ENCODE results near the gene HACD2.

HACD2 gene

GRCh38 chr3:123584988-123585937, at the start of gene HACD2:
TSS of gene HACD2 (minus strand) at chr3:123585053. CDS start at chr3:123585027, 26 bp downstream.
- TF ChIP-seq POLR2AphosphoS5 (IDR thresholded peaks at IDR 0.05; ENCODE audit: borderline replicate concordance, low read depth, low read length) (peak; percentile 80), EZH2 (IDR thresholded peaks at IDR 0.05) (no peak), FOXP2 (optimal IDR thresholded peaks at IDR 0.05; ENCODE audit: control extremely low read depth, extremely low read length, insufficient read depth) (peak; percentile 83)
- peaks cover 33% of the 10 kb centered on the region for H3K36me3 ChIP-seq (ENCODE audit: insufficient read depth, low read length)

GRCh38 chr3:123634149-123635051, 49.5 kb upstream of the HACD2 start:
- no peak for DNase-seq (ENCODE audit: low read depth, low spot score)
- Histone ChIP-seq H3K4me3 (no peak overlapping the region), H3K27ac (no peak overlapping the region), H3K9ac (ENCODE audit: insufficient read length) (no peak overlapping the region), H3K9me3 (ENCODE audit: low read depth, low read length) (no peaks in the 10 kb centered on the region), H3K36me3 (ENCODE audit: insufficient read depth, low read length) (no peaks in the 10 kb centered on the region)
- TF ChIP-seq FOXP2 (optimal IDR thresholded peaks at IDR 0.05; ENCODE audit: control extremely low read depth, extremely low read length, insufficient read depth): no peak
- no peak for TF ChIP-seq EZH2 (IDR thresholded peaks at IDR 0.05)
- no peak for TF ChIP-seq POLR2AphosphoS5 (IDR thresholded peaks at IDR 0.05; ENCODE audit: borderline replicate concordance, low read depth, low read length)

More at GRCh38 chr3:123584988-123585937, at the start of gene HACD2:
- peaks cover 7% of the 10 kb centered on the region; the same call in 1 of the 2 replicates for H3K9me3 ChIP-seq (ENCODE audit: low read depth, low read length)
- H3K9ac ChIP-seq (ENCODE audit: insufficient read length): peak within 1 kb of the TSS; percentile 88
- peak within 1 kb of the TSS; percentile 97 for H3K27ac ChIP-seq
- DNase-seq (ENCODE audit: low read depth, low spot score): peak; percentile 93
- peak within 1 kb of the TSS; percentile 96 for H3K4me3 ChIP-seq

GRCh38 chr3:123633530-123633929, 48.7 kb upstream of the HACD2 start:
- no peak for TF ChIP-seq EZH2 (IDR thresholded peaks at IDR 0.05)
- no peak for TF ChIP-seq FOXP2 (optimal IDR thresholded peaks at IDR 0.05; ENCODE audit: control extremely low read depth, extremely low read length, insufficient read depth)
- no peak for TF ChIP-seq POLR2AphosphoS5 (IDR thresholded peaks at IDR 0.05; ENCODE audit: borderline replicate concordance, low read depth, low read length)
- no peaks in the 10 kb centered on the region for H3K36me3 ChIP-seq (ENCODE audit: insufficient read depth, low read length)
- H3K9me3 ChIP-seq (ENCODE audit: low read depth, low read length): no peaks in the 10 kb centered on the region
- H3K4me3 ChIP-seq: no peak overlapping the region
- H3K27ac ChIP-seq: no peak overlapping the region
- no peak for DNase-seq (ENCODE audit: low read depth, low spot score)
- H3K9ac ChIP-seq (ENCODE audit: insufficient read length): no peak overlapping the region

- H3K36me3 ChIP-seq (ENCODE audit: insufficient read depth, low read length): no peaks in the 10 kb centered on the region
- TF ChIP-seq POLR2AphosphoS5 (IDR thresholded peaks at IDR 0.05; ENCODE audit: borderline replicate concordance, low read depth, low read length) (no peak), EZH2 (IDR thresholded peaks at IDR 0.05) (no peak), FOXP2 (optimal IDR thresholded peaks at IDR 0.05; ENCODE audit: control extremely low read depth, extremely low read length, insufficient read depth) (no peak)
- H3K9me3 ChIP-seq (ENCODE audit: low read depth, low read length): no peaks in the 10 kb centered on the region
- H3K9ac ChIP-seq (ENCODE audit: insufficient read length): peak overlapping the region; percentile 8
- peak overlapping the region; percentile 72 for H3K27ac ChIP-seq
- peak overlapping the region; percentile 9 for H3K4me3 ChIP-seq
- no peak for DNase-seq (ENCODE audit: low read depth, low spot score)
Observed at GRCh38 chr3:123632161-123632655, 47.4 kb upstream of the HACD2 start.

GRCh38 chr3:123629747-123630047, 44.8 kb upstream of the HACD2 start:
- DNase-seq (ENCODE audit: low read depth, low spot score): no peak
- Histone ChIP-seq H3K4me3 (no peak overlapping the region), H3K9ac (ENCODE audit: insufficient read length) (no peak overlapping the region), H3K36me3 (ENCODE audit: insufficient read depth, low read length) (no peaks in the 10 kb centered on the region), H3K27ac (no peak overlapping the region), H3K9me3 (ENCODE audit: low read depth, low read length) (no peaks in the 10 kb centered on the region)
- TF ChIP-seq EZH2 (IDR thresholded peaks at IDR 0.05) (no peak), FOXP2 (optimal IDR thresholded peaks at IDR 0.05; ENCODE audit: control extremely low read depth, extremely low read length, insufficient read depth) (no peak), POLR2AphosphoS5 (IDR thresholded peaks at IDR 0.05; ENCODE audit: borderline replicate concordance, low read depth, low read length) (no peak)

GRCh38 chr3:123628996-123629746, 44.3 kb upstream of the HACD2 start:
- no peak overlapping the region for H3K9ac ChIP-seq (ENCODE audit: insufficient read length)
- TF ChIP-seq POLR2AphosphoS5 (IDR thresholded peaks at IDR 0.05; ENCODE audit: borderline replicate concordance, low read depth, low read length) (no peak), FOXP2 (optimal IDR thresholded peaks at IDR 0.05; ENCODE audit: control extremely low read depth, extremely low read length, insufficient read depth) (no peak), EZH2 (IDR thresholded peaks at IDR 0.05) (no peak)
- DNase-seq (ENCODE audit: low read depth, low spot score): no peak
- no peaks in the 10 kb centered on the region for H3K36me3 ChIP-seq (ENCODE audit: insufficient read depth, low read length)
- H3K9me3 ChIP-seq (ENCODE audit: low read depth, low read length): no peaks in the 10 kb centered on the region
- no peak overlapping the region for H3K27ac ChIP-seq
- H3K4me3 ChIP-seq: no peak overlapping the region

- DNase-seq (ENCODE audit: low read depth, low spot score): no peak
- TF ChIP-seq EZH2 (IDR thresholded peaks at IDR 0.05) (no peak), POLR2AphosphoS5 (IDR thresholded peaks at IDR 0.05; ENCODE audit: borderline replicate concordance, low read depth, low read length) (no peak), FOXP2 (optimal IDR thresholded peaks at IDR 0.05; ENCODE audit: control extremely low read depth, extremely low read length, insufficient read depth) (no peak)
- no peaks in the 10 kb centered on the region for H3K36me3 ChIP-seq (ENCODE audit: insufficient read depth, low read length)
- H3K9ac ChIP-seq (ENCODE audit: insufficient read length): no peak overlapping the region
- no peak overlapping the region for H3K27ac ChIP-seq
- H3K4me3 ChIP-seq: no peak overlapping the region
- H3K9me3 ChIP-seq (ENCODE audit: low read depth, low read length): no peaks in the 10 kb centered on the region
Observed at GRCh38 chr3:123627673-123628670, 43.1 kb upstream of the HACD2 start.

All from SK-N-MC (cell line).